ENCODE measurements around the gene CHGA. TPM values are rescaled to one million over a fixed set of nuclear protein-coding genes. Genes with fewer than 3 reads are reported as not detected.

Gene CHGA
- total and polyA plus RNA-seq, 2 of the 13 experiments (the other 11 are each of a cell fraction or from before 2014, with no cell fraction given), result not detected

DNA sequence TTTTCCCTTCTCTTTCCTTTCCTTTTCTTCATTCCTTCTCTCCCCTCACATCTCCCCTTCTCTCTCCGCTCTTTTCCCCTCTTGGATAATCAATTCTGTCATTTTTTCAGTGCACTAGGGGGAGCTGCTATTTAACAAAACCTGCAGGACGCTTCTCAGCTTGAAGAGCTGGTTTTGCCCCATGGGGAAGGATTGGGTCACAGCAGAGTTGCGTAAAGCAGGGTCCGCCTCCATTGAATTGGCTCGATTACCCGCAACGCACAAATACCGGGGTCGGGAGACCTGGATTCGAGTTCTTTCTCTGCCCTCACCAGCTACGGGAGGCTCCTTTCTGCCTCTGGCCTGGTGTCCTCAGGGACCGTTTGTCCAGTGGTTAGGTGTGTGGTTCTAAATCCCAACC, 42.1 kb upstream of the CHGA start:
- Histone ChIP-seq H3K27ac (ENCODE audit: extremely low read length, insufficient read depth, low read length) (no peak overlapping the region), H3K36me3 (replicated peaks in 1 of 2; ENCODE audit: control insufficient read depth in 1 of 2, insufficient read depth in 2 of 2, low read length in 2 of 2) (no peaks in the 10 kb centered on the region), H3K4me1 (ENCODE audit: insufficient read depth, low read length) (peaks cover 24% of the 10 kb centered on the region), H2AFZ (ENCODE audit: low read length) (no peak overlapping the region), H3K27me3 (ENCODE audit: control insufficient read depth in 1 of 2, insufficient read depth in 2 of 2, low read length in 2 of 2) (no peaks in the 10 kb centered on the region; a peak in 2 of 5 replicates), H3K9ac (ENCODE audit: insufficient read depth, low read depth, low read length) (no peak overlapping the region), H3K9me3 (ENCODE audit: low read length) (no peaks in the 10 kb centered on the region), H3K4me3 (replicated peaks in 1 of 3; ENCODE audit: insufficient read depth in 1 of 3, low read depth in 2 of 3, low read length in 3 of 3) (no peak overlapping the region), H4K20me1 (ENCODE audit: insufficient read depth, low read length) (no peaks in the 10 kb centered on the region), H3K4me2 (ENCODE audit: low read depth, low read length) (peak overlapping the region; percentile 73), H3K79me2 (ENCODE audit: insufficient read depth, low read length) (no peaks in the 10 kb centered on the region)
- TF ChIP-seq CEBPB (IDR thresholded peaks at IDR 0.05; ENCODE audit: borderline replicate concordance, low read depth, low read length) (peak; percentile 83), STAG1 (CRISPR knock-in tag; IDR thresholded peaks at IDR 0.05) (peak; percentile 74), HNF4A (CRISPR knock-in tag; IDR thresholded peaks at IDR 0.05) (no peak), SMC3 (IDR thresholded peaks at IDR 0.05; ENCODE audit: low read length) (0 out of 2 replicates have a peak, but pooled peaks have one; percentile 14), CEBPG (CRISPR knock-in tag; IDR thresholded peaks at IDR 0.05) (peak; percentile 76), NCOA1 (CRISPR knock-in tag; IDR thresholded peaks at IDR 0.05) (no peak), ZNF451 (CRISPR knock-in tag; IDR thresholded peaks at IDR 0.05) (no peak), ZNF557 (CRISPR knock-in tag; IDR thresholded peaks at IDR 0.05) (no peak), RAD21 (CRISPR knock-in tag; IDR thresholded peaks at IDR 0.05) (peak; percentile 47; the same call in 1 of the 2 replicates)
- TF ChIP-seq, protein P1, sequence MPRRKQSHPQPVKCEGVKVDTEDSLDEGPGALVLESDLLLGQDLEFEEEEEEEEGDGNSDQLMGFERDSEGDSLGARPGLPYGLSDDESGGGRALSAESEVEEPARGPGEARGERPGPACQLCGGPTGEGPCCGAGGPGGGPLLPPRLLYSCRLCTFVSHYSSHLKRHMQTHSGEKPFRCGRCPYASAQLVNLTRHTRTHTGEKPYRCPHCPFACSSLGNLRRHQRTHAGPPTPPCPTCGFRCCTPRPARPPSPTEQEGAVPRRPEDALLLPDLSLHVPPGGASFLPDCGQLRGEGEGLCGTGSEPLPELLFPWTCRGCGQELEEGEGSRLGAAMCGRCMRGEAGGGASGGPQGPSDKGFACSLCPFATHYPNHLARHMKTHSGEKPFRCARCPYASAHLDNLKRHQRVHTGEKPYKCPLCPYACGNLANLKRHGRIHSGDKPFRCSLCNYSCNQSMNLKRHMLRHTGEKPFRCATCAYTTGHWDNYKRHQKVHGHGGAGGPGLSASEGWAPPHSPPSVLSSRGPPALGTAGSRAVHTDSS (CRISPR knock-in tag; conservative IDR thresholded peaks at IDR 0.05), result no peak
- TF ChIP-seq, protein P2, sequence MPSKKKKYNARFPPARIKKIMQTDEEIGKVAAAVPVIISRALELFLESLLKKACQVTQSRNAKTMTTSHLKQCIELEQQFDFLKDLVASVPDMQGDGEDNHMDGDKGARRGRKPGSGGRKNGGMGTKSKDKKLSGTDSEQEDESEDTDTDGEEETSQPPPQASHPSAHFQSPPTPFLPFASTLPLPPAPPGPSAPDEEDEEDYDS (CRISPR knock-in tag; IDR thresholded peaks at IDR 0.05), result no peak
- TF ChIP-seq, protein P3, sequence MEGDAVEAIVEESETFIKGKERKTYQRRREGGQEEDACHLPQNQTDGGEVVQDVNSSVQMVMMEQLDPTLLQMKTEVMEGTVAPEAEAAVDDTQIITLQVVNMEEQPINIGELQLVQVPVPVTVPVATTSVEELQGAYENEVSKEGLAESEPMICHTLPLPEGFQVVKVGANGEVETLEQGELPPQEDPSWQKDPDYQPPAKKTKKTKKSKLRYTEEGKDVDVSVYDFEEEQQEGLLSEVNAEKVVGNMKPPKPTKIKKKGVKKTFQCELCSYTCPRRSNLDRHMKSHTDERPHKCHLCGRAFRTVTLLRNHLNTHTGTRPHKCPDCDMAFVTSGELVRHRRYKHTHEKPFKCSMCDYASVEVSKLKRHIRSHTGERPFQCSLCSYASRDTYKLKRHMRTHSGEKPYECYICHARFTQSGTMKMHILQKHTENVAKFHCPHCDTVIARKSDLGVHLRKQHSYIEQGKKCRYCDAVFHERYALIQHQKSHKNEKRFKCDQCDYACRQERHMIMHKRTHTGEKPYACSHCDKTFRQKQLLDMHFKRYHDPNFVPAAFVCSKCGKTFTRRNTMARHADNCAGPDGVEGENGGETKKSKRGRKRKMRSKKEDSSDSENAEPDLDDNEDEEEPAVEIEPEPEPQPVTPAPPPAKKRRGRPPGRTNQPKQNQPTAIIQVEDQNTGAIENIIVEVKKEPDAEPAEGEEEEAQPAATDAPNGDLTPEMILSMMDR (CRISPR knock-in tag; IDR thresholded peaks at IDR 0.05), result peak; percentile 71
- WGBS (ENCODE audit: low lambda C conversion rate), result 4% methylated on average over 12 of the region's 12 CpGs
- POLR2A ChIA-PET, result no interaction called here
- no TSS peak for BruUV-seq (replicated peaks)
- CTCF ChIA-PET (ENCODE audit: low intra/inter-chr PET ratio, low total read pairs), result no interaction called here
- ATAC-seq (peak; percentile 72), DNase-seq (ENCODE audit: low spot score) (peak; percentile 62), FAIRE-seq (peak; percentile 47)
- in situ Hi-C loops (cut with HindIII; ENCODE audit: extremely low pct_ligation_motif_present, low pct_unique_long_range_greater_than_20kb) (no loop called here), intact Hi-C loops (cut with micrococcal nuclease; ENCODE audit: unreplicated experiment) (no loop called here)
